ENCODE data around the gene RIPK1. TPM values are rescaled to one million over a fixed set of nuclear protein-coding genes. Genes with fewer than 3 reads are reported as not detected.
"Not testable (repeated sequence)": the region's sequence is repeated elsewhere in the genome, so short reads cannot be mapped to it uniquely, and the experiment has no call there.

RIPK1 gene
- total RNA-seq, 1 donor from 2014 or later = 6.2 TPM

DNA sequence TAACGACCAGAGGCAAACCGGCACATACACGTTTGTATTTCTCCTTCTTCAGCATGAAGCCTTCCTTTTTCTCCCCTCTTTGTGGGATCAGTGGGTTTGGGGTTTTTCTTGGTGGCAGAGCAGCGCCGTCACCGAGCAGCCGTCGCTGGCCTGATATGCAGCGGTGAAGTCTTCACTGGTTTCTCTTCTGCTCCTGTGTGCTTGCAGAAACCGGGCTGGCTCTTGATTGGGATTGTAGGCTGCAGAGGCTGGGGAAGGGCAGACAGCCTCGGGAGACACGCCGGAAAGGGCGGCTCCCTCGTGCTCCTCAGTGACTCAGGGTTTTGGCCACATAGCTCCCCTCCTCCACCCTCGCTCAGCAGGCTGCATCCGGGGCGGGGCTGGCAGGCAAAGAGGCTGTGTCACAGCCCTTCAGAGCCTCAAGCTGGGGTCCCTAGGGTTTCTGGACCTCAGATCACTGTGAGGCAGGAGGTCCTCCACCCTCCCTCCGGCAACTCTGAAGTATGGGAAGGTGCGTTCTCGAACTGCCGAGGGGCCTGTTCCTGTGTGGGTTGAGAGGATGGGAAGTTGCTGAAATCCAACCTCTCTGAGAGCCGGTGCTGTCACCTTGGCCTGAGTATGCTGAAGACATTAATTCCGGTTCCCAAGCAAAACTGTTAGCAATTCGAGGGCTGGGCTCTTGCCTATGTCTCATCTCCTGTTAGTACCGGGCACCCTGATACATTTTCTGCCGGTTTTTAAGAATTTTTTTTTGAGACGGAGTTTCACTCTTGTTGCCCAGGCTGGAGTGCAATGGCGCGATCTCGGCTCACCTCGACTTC lies 44.4 kb upstream of the RIPK1 start:
- peaks cover 23% of the 10 kb centered on the region for H3K36me3 ChIP-seq
- TF ChIP-seq, protein P1, sequence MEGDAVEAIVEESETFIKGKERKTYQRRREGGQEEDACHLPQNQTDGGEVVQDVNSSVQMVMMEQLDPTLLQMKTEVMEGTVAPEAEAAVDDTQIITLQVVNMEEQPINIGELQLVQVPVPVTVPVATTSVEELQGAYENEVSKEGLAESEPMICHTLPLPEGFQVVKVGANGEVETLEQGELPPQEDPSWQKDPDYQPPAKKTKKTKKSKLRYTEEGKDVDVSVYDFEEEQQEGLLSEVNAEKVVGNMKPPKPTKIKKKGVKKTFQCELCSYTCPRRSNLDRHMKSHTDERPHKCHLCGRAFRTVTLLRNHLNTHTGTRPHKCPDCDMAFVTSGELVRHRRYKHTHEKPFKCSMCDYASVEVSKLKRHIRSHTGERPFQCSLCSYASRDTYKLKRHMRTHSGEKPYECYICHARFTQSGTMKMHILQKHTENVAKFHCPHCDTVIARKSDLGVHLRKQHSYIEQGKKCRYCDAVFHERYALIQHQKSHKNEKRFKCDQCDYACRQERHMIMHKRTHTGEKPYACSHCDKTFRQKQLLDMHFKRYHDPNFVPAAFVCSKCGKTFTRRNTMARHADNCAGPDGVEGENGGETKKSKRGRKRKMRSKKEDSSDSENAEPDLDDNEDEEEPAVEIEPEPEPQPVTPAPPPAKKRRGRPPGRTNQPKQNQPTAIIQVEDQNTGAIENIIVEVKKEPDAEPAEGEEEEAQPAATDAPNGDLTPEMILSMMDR (IDR thresholded peaks at IDR 0.05; ENCODE audit: borderline replicate concordance) = no peak
- intact Hi-C loops (cut with micrococcal nuclease) = no loop called here
- H3K4me1 ChIP-seq = peaks cover 59% of the 10 kb centered on the region
- H3K9me3 ChIP-seq (replicated peaks) = no peaks in the 10 kb centered on the region
- peak; percentile 95 for DNase-seq
- H3K27me3 ChIP-seq (ENCODE audit: low read depth) = no peaks in the 10 kb centered on the region
- peak overlapping the region; percentile 73 for H3K4me3 ChIP-seq
- H3K27ac ChIP-seq (replicated peaks) = peak overlapping the region; percentile 98

- no peak for DNase-seq
- TF ChIP-seq, protein P1 (IDR thresholded peaks at IDR 0.05; ENCODE audit: borderline replicate concordance) = no peak
- no peaks in the 10 kb centered on the region for H3K36me3 ChIP-seq
- no peaks in the 10 kb centered on the region for H3K27me3 ChIP-seq (ENCODE audit: low read depth)
- H3K9me3 ChIP-seq (replicated peaks) = no peaks in the 10 kb centered on the region
- intact Hi-C loops (cut with micrococcal nuclease) = no loop called here
- peak overlapping the region; percentile 30 for H3K27ac ChIP-seq (replicated peaks)
- H3K4me3 ChIP-seq = no peak overlapping the region
- peaks cover 34% of the 10 kb centered on the region for H3K4me1 ChIP-seq
Measured at GRCh38 chr6:3026791-3027626, 41.3 kb upstream of the RIPK1 start.

GRCh38 chr6:3028156-3028555 lies 40.1 kb upstream of the RIPK1 start:
- peaks cover 23% of the 10 kb centered on the region for H3K4me1 ChIP-seq
- DNase-seq; H3K36me3 ChIP-seq; H3K27me3 ChIP-seq (ENCODE audit: low read depth); H3K9me3 ChIP-seq (replicated peaks); H3K27ac ChIP-seq (replicated peaks); intact Hi-C loops (cut with micrococcal nuclease); H3K4me3 ChIP-seq: not testable (repeated sequence)

DNA sequence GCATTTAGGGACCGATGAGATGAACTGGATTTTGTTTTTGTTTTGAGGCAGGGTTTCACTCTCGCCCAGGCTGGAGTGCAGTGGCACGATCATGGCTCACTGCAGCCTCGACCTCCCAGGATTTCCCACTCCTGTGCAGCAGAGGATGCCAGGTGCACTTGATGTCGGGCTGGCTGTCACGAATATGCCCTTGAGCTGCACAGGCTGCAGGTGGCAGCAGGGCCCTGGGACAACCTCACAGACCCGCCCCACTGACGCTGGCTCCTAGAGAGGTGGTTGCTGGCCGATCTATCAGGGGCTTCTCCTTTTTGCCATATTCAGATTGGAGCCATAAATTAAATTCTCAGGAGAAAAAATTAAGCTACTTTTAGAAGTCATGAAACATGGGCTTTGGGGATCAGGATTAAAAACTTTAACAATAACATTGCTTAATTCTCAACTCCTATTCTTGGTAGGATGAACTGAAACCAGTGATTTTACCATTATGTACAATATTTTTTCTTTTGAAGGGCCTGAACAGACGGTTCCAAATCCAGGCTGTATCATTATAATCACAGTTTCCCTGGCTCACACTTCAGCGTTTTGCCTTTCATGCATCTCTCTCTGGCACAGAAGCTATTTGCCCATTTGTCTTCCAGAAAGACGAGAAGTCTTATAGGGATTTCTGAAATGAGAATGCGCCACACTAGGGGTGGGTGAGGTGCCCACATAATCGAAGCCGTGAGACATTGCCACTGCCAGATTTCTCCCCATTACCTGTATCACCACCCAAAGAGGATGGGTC lies 36.2 kb upstream of the RIPK1 start:
- Histone ChIP-seq H3K4me3 (no peak overlapping the region), H3K27ac (replicated peaks) (no peak overlapping the region), H3K4me1 (no peaks in the 10 kb centered on the region), H3K9me3 (replicated peaks) (peaks cover 6% of the 10 kb centered on the region), H3K36me3 (no peaks in the 10 kb centered on the region), H3K27me3 (ENCODE audit: low read depth) (no peaks in the 10 kb centered on the region)
- DNase-seq = no peak
- TF ChIP-seq, protein P1 (IDR thresholded peaks at IDR 0.05; ENCODE audit: borderline replicate concordance) = no peak
- intact Hi-C loops (cut with micrococcal nuclease) = no loop called here

DNA sequence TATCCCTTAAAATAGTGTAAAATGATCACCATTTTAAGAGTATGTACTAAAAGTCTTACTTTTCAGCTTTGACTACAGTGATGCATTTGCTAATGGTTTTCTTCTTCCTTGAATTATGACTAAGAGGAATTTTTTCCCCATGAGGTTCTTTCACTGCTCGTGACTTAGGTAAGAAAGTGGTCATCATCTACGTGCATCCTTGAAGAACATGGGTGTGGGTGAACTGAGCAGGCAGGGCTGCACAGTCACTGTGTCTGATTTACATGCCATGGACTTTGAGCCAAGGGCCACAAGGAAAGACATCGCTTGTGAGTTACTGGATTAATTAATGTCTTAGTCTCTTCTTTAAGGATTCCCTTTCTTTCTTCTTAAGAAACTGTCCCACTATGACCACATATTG lies 35.3 kb upstream of the RIPK1 start:
- H3K9me3 ChIP-seq (replicated peaks) = peaks cover 6% of the 10 kb centered on the region
- TF ChIP-seq, protein P1 (IDR thresholded peaks at IDR 0.05; ENCODE audit: borderline replicate concordance) = no peak
- no peaks in the 10 kb centered on the region for H3K36me3 ChIP-seq
- H3K4me1 ChIP-seq = no peaks in the 10 kb centered on the region
- no peak overlapping the region for H3K27ac ChIP-seq (replicated peaks)
- no peaks in the 10 kb centered on the region for H3K27me3 ChIP-seq (ENCODE audit: low read depth)
- H3K4me3 ChIP-seq = no peak overlapping the region
- intact Hi-C loops (cut with micrococcal nuclease) = no loop called here
- DNase-seq = no peak

Data from left ventricle myocardium inferior (tissue), 1 donor.